ENCODE results near the gene CHRNG. TPM values are rescaled to one million over a fixed set of nuclear protein-coding genes. Genes with fewer than 3 reads are reported as not detected.

The CHRNG gene
- polyA plus RNA-seq, 2 of the 4 experiments (the other 2 are of a cell fraction) = not detected

DNA sequence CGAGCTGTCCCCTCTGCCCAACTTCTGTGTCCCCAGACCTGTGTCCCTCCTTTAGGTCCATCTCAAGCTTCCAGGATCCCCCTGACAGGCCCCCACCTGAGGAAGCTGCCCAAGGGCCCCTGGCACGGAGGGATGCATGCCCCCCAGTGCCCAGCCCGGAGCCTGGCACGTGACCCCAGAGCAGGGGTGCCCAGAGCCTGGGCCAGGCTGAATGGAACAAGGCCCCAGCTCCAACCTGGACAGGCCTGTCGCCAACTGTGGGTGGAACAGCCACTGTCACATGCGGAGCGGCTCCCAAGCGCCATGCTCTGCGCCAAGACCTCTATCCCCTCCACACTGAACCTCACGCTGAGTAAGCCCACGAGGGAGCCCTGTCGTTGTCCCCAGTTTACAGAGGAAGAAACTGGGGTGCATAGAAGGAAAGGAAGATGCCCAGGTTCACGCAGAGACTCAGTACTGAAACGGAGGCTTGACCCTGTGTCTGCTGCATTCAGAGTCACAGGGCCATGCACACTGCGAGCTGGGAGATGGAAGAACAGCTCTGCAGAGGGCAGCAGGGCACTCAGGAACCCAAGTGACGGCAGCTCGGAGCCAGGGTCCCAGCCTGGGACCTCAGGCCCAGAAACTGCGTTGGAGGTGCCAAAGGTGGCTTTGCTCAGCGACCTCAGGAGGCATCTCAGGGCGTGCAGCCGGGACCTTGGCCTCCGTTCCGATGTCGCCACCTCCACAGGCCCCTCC lies 46.4 kb upstream of the CHRNG start (continued):
- TF ChIP-seq, protein P1, sequence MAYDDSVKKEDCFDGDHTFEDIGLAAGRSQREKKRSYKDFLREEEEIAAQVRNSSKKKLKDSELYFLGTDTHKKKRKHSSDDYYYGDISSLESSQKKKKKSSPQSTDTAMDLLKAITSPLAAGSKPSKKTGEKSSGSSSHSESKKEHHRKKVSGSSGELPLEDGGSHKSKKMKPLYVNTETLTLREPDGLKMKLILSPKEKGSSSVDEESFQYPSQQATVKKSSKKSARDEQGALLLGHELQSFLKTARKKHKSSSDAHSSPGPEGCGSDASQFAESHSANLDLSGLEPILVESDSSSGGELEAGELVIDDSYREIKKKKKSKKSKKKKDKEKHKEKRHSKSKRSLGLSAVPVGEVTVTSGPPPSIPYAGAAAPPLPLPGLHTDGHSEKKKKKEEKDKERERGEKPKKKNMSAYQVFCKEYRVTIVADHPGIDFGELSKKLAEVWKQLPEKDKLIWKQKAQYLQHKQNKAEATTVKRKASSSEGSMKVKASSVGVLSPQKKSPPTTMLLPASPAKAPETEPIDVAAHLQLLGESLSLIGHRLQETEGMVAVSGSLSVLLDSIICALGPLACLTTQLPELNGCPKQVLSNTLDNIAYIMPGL (CRISPR knock-in tag; IDR thresholded peaks at IDR 0.05; ENCODE audit: borderline replicate concordance) = no peak
- TF ChIP-seq CBX2 (IDR thresholded peaks at IDR 0.05; ENCODE audit: borderline replicate concordance, low read depth) = no peak
- TF ChIP-seq NFE2L2 (conservative IDR thresholded peaks at IDR 0.05; ENCODE audit: low read length) = no peak
- TF ChIP-seq RARB (CRISPR knock-in tag; IDR thresholded peaks at IDR 0.05) = no peak
- no peak for TF ChIP-seq MAFK (IDR thresholded peaks at IDR 0.05; ENCODE audit: partially characterized antibody)
- TF ChIP-seq, protein P2, sequence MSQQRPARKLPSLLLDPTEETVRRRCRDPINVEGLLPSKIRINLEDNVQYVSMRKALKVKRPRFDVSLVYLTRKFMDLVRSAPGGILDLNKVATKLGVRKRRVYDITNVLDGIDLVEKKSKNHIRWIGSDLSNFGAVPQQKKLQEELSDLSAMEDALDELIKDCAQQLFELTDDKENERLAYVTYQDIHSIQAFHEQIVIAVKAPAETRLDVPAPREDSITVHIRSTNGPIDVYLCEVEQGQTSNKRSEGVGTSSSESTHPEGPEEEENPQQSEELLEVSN (IDR thresholded peaks at IDR 0.05; ENCODE audit: borderline replicate concordance, low read depth) = no peak
- no peak for TF ChIP-seq EHF (CRISPR knock-in tag; IDR thresholded peaks at IDR 0.05)
- TF ChIP-seq, protein P3, sequence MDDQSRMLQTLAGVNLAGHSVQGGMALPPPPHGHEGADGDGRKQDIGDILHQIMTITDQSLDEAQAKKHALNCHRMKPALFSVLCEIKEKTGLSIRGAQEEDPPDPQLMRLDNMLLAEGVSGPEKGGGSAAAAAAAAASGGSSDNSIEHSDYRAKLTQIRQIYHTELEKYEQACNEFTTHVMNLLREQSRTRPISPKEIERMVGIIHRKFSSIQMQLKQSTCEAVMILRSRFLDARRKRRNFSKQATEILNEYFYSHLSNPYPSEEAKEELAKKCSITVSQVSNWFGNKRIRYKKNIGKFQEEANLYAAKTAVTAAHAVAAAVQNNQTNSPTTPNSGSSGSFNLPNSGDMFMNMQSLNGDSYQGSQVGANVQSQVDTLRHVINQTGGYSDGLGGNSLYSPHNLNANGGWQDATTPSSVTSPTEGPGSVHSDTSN (IDR thresholded peaks at IDR 0.05) = no peak
- no peak for TF ChIP-seq KDM5A (IDR thresholded peaks at IDR 0.05)

DNA sequence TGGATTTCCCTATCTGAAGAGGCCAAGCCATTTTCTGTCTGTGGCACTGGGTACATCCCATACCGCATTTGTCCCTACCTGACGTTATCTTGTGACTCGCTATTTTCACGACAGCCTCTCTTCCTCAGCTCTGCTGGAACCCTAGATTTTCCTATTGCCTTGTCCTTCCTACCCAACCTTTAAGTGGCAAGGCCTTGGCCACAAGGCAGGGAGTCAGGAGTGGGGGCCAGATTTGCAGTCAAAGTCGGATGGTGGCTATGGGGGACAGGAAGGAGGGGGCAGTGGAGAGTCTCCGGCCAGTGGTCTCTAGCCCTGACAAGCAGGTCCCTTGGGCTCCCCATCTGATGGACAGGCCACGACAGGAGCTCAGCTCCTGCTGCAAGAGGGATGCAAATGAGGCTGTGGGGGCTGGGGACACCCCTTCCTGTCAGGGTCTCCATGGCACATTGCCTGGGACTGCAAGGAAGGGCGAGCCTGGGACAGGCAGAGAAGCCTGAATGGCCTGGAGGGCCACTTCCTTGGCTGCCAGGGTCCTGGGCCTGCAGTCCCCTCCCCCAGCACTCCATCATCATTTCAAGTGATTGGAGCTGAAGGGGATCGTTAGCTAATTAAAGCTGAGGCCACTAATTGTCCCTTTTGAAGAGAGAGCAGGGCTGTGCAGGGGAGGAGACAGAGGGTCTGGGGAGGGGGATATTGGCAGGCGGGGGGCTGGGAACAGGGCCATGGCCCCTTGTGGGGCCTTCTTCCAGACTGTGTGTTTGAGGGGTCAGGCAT lies 45.6 kb upstream of the CHRNG start:
- no peak overlapping the region for H3K27ac ChIP-seq
- ATAC-seq (no peak), DNase-seq (ENCODE audit: low read depth in 1 of 2, low spot score in 1 of 2) (no peak), FAIRE-seq (no peak)
- no peaks in the 10 kb centered on the region for H3K4me1 ChIP-seq
- no peaks in the 10 kb centered on the region for H3K9me3 ChIP-seq
- CTCF ChIA-PET = interaction anchor here (1.0 to 1.1 kb wide), 2 partner anchors 28 to 47 kb away, joined by 3 to 4 read pairs; no protein-coding TSS in a partner anchor
- no peak overlapping the region for H3K4me3 ChIP-seq
- H3K4me2 ChIP-seq = no peak overlapping the region
- 82% methylated on average over 6 of the region's 10 CpGs for WGBS (ENCODE audit: missing lambda C conversion rate)
- POLR2A ChIA-PET = no interaction called here
- TF ChIP-seq NR3C1 (IDR thresholded peaks at IDR 0.05) (no peak), SREBF2 (IDR thresholded peaks at IDR 0.05) (no peak), JUNB (IDR thresholded peaks at IDR 0.05) (no peak), CHD4 (IDR thresholded peaks at IDR 0.05; ENCODE audit: borderline replicate concordance) (no peak), CBX2 (IDR thresholded peaks at IDR 0.05; ENCODE audit: borderline replicate concordance, low read depth) (no peak), RFX5 (IDR thresholded peaks at IDR 0.05) (no peak), ZC3H11A (IDR thresholded peaks at IDR 0.05) (no peak), FOSB (CRISPR knock-in tag; IDR thresholded peaks at IDR 0.05) (no peak), JUN (IDR thresholded peaks at IDR 0.05) (no peak), PHF8 (IDR thresholded peaks at IDR 0.05; ENCODE audit: borderline replicate concordance, low read depth) (no peak), MAFK (IDR thresholded peaks at IDR 0.05; ENCODE audit: partially characterized antibody) (no peak), NFE2L2 (conservative IDR thresholded peaks at IDR 0.05; ENCODE audit: low read length) (no peak), NPAS2 (CRISPR knock-in tag; IDR thresholded peaks at IDR 0.05; ENCODE audit: borderline replicate concordance) (no peak)
- TF ChIP-seq, protein P4, sequence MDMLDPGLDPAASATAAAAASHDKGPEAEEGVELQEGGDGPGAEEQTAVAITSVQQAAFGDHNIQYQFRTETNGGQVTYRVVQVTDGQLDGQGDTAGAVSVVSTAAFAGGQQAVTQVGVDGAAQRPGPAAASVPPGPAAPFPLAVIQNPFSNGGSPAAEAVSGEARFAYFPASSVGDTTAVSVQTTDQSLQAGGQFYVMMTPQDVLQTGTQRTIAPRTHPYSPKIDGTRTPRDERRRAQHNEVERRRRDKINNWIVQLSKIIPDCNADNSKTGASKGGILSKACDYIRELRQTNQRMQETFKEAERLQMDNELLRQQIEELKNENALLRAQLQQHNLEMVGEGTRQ (IDR thresholded peaks at IDR 0.05) = no peak
- TF ChIP-seq, protein P5, sequence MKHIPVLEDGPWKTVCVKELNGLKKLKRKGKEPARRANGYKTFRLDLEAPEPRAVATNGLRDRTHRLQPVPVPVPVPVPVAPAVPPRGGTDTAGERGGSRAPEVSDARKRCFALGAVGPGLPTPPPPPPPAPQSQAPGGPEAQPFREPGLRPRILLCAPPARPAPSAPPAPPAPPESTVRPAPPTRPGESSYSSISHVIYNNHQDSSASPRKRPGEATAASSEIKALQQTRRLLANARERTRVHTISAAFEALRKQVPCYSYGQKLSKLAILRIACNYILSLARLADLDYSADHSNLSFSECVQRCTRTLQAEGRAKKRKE (CRISPR knock-in tag; IDR thresholded peaks at IDR 0.05; ENCODE audit: low read depth) = no peak
- TF ChIP-seq, protein P6, sequence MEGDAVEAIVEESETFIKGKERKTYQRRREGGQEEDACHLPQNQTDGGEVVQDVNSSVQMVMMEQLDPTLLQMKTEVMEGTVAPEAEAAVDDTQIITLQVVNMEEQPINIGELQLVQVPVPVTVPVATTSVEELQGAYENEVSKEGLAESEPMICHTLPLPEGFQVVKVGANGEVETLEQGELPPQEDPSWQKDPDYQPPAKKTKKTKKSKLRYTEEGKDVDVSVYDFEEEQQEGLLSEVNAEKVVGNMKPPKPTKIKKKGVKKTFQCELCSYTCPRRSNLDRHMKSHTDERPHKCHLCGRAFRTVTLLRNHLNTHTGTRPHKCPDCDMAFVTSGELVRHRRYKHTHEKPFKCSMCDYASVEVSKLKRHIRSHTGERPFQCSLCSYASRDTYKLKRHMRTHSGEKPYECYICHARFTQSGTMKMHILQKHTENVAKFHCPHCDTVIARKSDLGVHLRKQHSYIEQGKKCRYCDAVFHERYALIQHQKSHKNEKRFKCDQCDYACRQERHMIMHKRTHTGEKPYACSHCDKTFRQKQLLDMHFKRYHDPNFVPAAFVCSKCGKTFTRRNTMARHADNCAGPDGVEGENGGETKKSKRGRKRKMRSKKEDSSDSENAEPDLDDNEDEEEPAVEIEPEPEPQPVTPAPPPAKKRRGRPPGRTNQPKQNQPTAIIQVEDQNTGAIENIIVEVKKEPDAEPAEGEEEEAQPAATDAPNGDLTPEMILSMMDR (IDR thresholded peaks at IDR 0.05) = no peak
- TF ChIP-seq, protein P7, sequence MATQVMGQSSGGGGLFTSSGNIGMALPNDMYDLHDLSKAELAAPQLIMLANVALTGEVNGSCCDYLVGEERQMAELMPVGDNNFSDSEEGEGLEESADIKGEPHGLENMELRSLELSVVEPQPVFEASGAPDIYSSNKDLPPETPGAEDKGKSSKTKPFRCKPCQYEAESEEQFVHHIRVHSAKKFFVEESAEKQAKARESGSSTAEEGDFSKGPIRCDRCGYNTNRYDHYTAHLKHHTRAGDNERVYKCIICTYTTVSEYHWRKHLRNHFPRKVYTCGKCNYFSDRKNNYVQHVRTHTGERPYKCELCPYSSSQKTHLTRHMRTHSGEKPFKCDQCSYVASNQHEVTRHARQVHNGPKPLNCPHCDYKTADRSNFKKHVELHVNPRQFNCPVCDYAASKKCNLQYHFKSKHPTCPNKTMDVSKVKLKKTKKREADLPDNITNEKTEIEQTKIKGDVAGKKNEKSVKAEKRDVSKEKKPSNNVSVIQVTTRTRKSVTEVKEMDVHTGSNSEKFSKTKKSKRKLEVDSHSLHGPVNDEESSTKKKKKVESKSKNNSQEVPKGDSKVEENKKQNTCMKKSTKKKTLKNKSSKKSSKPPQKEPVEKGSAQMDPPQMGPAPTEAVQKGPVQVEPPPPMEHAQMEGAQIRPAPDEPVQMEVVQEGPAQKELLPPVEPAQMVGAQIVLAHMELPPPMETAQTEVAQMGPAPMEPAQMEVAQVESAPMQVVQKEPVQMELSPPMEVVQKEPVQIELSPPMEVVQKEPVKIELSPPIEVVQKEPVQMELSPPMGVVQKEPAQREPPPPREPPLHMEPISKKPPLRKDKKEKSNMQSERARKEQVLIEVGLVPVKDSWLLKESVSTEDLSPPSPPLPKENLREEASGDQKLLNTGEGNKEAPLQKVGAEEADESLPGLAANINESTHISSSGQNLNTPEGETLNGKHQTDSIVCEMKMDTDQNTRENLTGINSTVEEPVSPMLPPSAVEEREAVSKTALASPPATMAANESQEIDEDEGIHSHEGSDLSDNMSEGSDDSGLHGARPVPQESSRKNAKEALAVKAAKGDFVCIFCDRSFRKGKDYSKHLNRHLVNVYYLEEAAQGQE (IDR thresholded peaks at IDR 0.05) = no peak
- TF ChIP-seq, protein P8, sequence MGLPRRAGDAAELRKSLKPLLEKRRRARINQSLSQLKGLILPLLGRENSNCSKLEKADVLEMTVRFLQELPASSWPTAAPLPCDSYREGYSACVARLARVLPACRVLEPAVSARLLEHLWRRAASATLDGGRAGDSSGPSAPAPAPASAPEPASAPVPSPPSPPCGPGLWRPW (IDR thresholded peaks at IDR 0.05) = no peak

Measured in A549 (cell line).